ENCODE results near the gene CT47A1.
"Not testable (repeated sequence)": the region's sequence is repeated elsewhere in the genome, so short reads cannot be mapped to it uniquely, and the experiment has no call there.

The CT47A1 gene

DNA sequence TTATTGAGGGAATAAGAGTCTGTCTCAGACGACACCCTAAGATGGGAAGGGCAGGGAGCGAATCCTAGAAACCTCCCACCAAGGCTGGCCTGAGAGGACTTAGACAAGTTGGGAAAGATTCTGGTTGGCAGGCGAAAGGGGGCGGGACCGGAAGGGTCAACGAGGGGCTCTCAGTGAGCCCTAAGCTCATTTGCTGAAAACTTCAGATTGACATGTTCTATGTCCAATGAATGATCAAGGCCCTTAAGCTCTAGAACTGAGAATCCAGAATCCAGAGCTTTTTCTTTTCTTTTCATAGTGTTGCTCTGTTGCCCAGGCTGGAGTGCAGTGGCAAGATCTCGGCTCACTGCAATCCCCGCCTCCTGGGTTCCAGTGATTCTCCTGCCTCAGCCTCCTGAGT, at the start of gene CT47A1:
CT47A1 (minus strand) TSS at position 101 of the 400 bp plus-strand sequence. CDS start 231 bp downstream, outside the sequence.
- not testable (repeated sequence) for DNase-seq

DNA sequence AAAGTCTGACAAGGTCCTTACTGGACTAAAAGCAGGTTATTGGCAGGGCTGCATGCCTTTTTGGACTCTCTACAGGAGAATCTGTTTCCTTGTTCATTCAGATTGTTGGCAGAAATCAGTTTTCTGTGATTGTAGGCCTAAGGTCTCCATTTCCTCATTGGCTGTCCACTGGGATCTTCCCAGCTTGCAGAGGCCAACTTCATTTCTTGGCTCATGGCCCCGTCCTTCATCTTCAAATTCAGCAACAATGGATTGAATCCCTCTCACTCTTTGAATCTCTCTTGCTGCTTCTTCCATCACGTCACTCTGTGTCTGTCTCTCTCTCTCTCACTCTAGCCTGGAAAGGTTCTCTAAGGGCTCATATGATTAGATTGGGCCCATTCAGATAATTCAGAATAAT, 47.0 kb upstream of the CT47A1 start:
- no peak for DNase-seq

DNA sequence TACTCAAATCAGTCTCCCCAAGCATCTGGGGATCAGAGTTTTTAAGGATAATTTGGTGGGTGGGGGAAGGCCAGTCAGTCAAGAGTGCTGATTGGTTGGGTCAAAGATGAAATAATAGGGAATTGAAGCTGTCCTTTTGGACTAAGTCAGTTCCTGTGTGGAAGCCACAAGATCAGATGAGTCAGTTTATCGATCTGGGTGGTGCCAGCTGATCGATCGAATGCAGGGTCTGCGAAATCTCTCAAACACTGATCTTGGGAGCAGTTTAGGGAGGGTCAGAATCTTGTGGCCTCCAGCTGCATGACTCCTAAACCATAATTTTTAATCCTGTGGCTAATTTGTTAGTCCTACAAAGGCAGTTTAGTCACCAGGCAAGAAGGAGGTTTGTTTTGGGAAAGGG, 44.5 kb upstream of the CT47A1 start:
- DNase-seq: no peak

DNA sequence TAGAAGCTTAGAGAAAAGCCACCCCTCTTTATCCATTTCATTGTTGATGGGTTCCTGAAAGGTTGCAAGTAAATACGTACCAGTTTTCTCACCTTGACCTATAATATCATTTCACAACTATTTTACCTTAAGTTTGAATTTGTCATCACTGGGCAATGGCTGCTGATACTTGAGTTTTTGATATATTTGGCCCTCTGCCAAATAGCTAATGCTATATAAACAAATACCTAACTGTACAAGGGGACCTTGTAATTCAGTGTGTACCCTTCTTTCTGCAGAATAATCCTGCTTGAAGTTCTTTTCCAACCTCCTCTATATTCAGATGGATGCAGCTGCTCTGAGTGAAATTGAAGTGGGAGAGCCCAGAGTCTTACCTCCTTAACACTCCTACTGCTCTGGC, 42.9 kb upstream of the CT47A1 start:
- no peak for DNase-seq

DNA sequence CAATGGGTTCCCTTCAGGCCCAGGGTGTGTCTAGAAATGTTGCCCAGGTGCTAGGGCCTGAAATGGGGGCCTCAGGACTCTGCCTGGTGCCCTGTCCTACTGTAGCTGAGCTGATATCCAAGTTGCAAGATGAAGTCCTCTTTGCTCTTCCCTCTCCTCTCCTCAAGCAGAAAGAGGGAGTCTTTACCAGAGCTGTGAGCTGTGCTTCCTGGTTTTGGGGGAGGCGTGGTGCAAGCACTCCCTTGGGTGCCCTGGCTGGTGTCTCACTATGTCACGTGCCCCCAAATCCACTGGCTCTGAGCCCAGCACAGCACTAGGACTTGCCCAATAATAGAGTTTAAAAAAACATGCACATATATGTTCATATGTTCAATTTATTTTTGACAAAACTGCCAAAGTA, 29.3 kb upstream of the CT47A1 start:
- DNase-seq: no peak

DNA sequence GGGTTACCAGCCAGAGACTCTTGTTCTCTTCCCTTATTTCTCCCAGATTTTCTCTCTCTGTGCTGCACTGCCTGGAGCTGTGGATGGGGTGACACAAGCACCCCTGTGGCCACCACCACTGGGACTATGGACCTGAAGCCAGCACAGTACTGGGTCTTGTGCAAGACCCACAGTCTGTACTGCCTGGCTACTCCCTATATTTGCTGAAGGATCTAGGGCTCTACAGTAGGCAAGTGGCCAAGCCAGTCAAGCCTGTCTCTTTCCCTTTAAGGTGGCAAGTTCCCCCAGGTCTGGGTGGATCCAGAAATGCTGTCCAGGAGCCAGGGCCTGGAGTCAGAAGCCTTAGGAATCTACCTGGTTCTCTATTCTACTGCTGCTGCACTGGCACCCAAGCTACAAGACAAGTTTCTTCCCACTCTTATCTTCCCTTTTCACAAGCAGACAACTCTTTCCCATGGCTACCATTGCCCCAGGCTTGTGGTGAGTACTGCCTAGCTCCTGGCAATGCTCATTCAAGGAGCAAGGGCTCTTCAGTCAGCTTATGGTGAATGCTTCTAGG, 28.4 kb upstream of the CT47A1 start:
- no peak for DNase-seq

DNA sequence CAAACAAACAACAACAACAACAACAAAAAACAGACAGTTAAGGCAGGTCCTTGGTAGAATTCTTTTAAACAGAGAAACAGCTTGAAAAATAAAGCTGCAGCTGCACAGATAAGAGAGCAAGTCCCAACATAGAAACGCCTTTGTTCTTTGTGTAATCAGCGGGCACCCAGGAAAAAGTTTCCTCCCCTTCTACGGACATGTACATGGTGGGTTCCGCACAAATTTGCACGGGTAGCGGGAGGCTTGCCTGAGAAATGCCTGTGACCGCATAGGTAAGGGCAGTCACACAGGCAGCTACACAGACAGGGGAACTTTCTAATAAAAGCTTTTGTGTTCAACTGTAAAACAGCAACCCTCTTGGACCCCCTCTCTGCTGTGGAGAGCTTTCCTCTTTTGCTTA, 25.7 kb upstream of the CT47A1 start:
- no peak for DNase-seq

DNA sequence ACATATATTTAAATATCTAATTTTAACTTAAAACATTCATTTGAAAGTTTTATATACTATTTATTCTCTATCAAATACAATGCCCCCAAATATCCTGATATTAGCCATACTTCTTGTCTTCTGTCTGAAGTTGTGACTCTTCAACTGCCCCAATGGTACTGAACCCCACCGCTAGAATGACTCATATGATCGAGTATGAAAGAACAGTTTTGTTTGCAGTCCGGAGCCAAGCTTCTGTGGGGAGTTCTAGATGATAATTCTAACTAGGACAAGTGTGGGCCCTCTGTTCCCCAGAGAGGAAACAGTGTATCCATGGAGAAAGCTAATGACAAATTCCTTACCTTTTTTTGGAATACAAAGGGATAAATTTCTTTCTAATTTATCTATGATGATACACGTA, 24.7 kb upstream of the CT47A1 start:
- DNase-seq: no peak

DNA sequence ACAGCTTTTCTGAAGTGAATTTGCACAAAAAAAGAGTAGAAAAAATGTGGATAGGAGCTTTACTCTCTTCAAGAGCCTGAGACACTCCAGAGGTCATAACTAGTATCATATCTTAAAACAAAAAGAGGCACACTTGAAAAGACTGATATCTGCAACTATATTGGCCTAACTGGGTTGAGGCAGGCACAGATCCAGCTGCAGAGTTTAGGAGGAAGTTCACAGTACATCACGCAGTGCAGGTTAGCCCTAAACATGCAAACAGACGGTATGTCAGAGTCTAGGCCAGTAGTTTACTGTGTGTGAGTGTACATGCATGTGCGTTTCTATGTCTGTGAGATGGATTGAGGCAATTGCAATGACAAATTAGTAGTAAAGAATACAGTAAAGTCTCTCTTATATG, 24.2 kb upstream of the CT47A1 start:
- no peak for DNase-seq

DNA sequence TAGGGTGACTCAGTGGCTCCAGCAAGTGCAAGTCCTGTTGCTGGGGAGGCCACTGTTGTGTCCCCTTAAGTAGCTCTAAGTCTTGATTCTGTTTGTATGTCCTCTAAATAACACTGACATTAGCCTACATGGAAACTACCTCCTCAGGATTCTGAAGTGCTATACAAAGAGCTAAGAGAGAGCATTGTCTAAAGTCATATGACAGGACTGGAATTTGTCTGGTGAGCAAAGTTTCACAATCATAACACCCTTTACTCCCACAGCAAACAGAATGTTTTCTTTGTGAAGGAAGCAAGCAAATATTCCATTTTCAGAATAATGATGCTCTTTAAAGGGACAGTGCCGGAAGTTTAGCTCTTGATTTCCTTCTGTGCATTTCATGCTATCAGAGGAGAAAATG, 23.4 kb upstream of the CT47A1 start:
- no peak for DNase-seq

DNA sequence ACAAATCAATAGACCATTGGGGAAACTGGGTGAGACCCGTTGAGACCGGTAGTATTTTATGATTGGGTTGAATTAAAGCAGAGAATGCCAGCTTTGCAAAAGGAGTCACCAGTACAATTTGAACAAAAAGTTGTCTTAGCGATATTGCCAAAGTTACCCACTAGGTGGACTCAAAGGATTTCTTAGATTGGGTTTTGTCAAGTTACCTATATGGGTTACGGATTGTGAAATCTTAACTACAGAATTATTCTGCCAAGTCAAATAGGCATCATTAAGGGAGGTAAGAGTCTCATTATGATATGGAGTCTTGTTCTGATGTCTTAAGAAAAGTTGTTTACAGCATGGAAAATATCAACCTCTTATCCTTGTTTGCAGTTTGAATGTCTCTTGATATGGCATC, 15.0 kb upstream of the CT47A1 start:
- DNase-seq: no peak

DNA sequence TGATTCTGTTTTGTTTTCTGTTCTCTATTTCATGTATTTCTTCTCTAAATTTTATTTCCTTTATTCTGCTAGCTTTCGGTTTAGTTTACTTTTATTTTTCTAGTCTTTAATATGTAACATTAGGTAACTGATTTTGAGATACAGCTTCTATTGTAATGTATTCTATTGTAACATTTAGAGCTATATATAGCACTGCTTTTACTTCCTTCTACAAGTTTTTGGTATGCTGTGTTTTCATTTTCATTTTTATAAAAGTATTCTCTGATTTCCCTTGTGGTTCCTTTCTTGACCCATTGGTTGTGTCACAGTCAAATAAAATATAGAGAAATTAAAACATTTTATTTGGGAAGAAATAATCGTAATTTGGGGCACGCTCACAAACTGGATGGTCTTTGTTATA, 13.9 kb upstream of the CT47A1 start:
- DNase-seq: no peak

DNA sequence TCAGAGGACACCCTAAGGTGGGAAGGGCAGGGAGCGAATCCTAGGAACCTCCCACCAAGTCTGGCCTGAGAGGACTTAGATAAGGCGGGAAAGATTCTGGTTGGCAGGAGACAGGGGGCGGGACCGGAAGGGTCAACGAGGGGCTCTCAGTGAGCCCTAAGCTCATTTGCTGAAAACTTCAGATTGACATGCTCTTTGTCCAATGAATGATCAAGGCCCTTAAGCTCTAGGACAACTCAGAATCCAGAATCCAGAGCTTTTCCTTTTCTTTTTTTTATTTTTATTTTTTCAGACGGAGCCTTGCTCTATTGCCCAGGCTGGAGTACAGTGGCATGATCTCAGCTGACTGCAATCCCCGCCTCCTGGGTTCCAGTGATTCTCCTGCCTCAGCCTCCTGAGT, 29.1 kb downstream of the CT47A1 start, which contains the start of gene CT47A7:
CT47A7 (minus strand) TSS at position 101 of the 400 bp plus-strand sequence. CDS start 255 bp downstream, outside the sequence.
- DNase-seq: not testable (repeated sequence)

Data from DMS 273 treated with DMSO at 0.1 percent for 48 hours (cell line).